ENCODE results near the gene DOCK4. TPM values are rescaled to one million over a fixed set of nuclear protein-coding genes. Genes with fewer than 3 reads are reported as not detected.
A peak's percentile ranks its signal among the peaks of the same experiment; 100 is the strongest.

DOCK4 gene
- total RNA-seq, 1 donor from 2014 or later, result 162 TPM

GRCh38 chr7:112001091-112001826 lies 204.9 kb downstream of the DOCK4 start:
- peak; percentile 58 for DNase-seq

DNA sequence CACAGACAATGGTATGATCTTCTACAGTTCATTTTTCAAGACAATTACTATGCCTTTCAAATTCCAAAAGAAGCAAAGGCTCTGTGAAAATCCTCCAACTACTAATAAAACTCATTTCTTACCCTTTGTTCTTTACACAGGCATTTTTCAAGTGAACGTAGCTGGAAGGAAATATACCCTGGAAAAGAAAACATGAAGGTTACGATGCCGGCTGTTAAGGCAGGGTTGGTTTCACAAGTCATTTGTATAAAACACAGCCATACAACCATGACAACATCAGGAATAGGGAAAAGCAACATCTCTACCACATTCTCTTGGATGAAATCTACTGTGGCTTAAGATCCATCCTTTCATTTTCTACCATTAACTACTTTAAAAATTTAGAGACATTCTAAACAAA lies 207.9 kb downstream of the DOCK4 start:
- DNase-seq, result peak; percentile 57

GRCh38 chr7:111997546-111997945 lies 208.7 kb downstream of the DOCK4 start:
- no peak for DNase-seq

DNA sequence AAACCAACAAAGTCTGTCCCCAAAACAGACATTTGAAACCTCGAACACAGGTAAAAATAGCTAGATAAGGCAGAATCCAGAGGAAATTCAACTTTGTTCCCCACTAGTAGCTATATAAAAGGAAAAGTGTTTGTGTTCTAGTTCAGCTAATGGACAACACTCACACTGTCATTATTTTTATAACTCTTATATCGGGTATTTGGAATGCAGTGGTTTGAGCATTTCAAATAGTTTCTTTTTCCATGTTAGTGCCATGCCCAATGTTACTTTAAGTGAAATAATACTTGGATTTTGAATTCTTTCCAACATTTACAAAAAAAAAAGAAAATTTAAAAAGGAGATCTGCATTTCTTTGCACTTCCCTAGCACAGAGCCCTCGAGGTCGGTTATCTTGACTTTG lies 213.6 kb downstream of the DOCK4 start:
- DNase-seq, result no peak

GRCh38 chr7:111990643-111991042 lies 215.6 kb downstream of the DOCK4 start:
- no peak for DNase-seq

GRCh38 chr7:111987886-111988285 lies 218.3 kb downstream of the DOCK4 start:
- peak; percentile 25 for DNase-seq

DNA sequence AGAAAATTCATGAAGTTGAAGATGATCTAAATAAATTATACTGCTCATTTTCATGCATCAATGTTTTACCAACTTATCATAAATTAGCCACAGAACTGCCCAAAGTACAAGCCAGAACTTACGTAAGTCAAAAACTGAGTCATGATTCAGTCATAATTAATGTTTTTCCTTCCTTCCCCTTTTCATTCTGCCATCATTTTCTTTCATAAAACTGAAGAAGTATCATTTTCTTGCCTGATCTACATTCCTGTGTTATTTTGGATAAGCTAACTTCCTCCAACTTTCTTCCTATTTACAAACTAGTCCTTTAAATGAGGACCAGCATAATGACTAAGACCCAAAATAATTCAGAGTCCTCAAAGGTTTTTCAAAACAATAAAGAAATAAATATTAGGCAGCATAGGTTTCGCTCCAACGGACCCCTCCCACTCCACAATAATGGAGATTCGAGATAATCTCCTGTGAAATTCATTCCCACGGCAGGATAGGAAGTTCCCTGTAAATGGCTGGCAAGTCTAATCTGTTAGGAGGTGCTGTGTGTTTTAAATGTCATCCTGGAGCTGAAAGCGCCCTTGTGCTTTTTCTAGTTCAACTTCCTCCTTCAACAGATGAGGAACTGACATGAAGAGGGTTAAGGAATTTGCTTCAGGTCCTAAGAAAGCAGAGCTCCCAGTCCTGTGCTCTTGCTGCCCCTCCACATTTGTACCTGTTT lies 218.9 kb downstream of the DOCK4 start:
- DNase-seq, result peak; percentile 58

DNA sequence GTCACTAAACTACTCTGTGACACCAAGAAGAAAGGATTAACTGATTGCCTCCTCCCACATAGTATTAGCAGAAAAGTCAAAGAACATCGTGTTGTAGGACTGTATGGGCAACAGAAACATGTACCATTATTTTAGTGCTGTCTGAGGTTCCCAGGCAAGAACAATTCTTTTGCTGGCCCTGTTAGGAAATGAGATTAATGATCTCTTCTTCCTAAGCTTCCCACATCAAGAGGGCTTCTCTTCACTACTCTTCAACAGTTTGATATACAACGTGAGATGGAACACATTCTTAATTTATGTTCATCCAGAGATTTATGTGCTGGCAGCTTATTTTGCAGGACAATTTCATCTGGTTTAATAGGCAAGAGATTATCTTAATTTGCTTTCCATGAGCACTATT lies 219.6 kb downstream of the DOCK4 start:
- DNase-seq, result no peak

DNA sequence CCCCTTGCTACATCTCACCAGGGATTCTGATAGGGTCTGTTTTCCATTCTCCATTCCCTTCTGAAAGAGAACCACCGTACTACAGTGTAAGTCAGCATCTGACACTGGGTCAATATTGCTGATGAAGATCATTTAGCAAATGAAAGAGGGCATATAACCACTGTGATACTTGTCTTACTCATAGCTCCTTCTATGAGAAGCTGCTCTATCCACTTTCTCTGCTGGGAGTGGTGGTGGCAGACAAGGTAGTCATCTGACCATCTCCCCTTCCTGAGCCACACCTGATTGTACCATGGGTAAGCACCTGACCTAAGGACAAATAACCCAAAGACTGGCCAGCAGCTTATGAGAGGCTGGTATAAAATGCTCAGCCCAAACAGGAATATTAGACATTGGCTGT lies 220.4 kb downstream of the DOCK4 start:
- no peak for DNase-seq

DNA sequence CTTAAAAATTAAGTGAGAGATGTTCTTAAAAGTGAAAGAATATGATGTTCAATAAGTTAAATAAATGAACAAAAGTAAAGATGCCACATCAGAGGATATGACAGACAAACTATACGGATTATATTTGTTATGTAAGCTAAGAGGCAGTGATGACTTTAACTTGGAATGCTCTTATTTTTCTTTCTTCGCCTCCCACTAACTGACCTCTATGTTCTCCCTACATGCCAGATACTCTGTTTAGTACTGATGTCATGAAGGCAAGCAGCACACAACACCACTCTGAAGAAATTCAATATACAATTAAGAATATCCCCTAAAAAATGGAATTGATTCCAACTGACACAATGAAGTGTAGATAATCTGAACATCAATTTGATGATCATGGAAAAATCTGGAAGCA lies 223.4 kb downstream of the DOCK4 start:
- DNase-seq, result no peak

DNA sequence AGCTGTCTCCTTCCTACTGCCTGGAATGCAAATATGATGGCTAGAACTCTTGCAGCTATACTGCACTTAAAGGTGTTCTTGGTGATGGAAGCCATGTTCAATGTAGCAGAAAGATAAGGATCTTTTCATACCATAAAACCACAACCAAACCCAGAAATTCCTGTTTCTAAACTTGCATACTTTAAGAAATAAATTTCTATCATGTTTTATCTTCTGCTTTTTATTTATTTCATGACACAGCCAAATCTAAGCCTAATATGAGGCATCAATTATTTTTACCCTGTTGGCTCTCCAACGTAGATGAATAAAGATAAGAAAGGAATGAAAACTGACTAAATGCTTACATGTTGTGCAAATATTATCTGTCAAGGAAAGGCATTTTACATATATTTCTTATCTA lies 224.1 kb downstream of the DOCK4 start:
- DNase-seq, result no peak

DNA sequence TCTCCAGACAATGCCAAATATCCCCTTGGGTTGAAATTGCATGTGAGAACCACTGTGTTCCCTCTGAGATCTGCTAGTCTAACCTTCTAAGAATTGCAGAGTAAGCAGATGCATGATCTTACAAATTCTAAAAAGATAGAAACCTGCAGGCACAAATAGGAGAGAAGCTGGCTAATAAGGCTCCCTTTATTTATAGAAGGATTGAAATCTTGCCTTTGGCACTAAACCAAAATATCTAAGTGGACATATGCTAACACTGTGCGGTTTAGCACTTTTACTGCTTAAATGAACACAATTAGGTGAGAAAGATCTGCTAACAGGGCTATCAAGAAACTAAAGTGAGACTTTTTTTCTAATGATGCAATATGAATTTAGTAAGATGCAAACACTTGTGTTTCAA lies 225.5 kb downstream of the DOCK4 start:
- DNase-seq, result no peak

DNA sequence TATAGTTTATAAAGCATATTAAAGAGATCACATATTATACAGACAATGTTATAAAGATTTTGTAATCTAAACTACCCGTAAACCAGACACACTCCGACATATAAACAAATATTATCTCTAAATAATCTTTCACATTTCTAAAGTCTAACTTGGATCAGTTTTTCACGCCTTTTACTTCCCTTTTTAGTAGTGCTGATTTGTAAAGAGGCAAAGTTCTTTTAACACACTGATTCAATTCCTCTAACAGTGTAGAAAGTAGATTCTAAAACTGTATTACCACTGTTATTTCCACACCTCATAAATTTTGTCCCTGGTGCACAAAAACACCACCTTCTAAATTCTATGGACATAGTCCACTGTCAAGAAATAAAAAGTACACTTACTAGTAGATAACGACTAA lies 230.9 kb downstream of the DOCK4 start:
- no peak for DNase-seq

GRCh38 chr7:111960984-111961383 lies 245.2 kb downstream of the DOCK4 start:
- DNase-seq, result no peak

- peak; percentile 60 for DNase-seq
Measured at GRCh38 chr7:111958896-111959295, 247.3 kb downstream of the DOCK4 start.

DNA sequence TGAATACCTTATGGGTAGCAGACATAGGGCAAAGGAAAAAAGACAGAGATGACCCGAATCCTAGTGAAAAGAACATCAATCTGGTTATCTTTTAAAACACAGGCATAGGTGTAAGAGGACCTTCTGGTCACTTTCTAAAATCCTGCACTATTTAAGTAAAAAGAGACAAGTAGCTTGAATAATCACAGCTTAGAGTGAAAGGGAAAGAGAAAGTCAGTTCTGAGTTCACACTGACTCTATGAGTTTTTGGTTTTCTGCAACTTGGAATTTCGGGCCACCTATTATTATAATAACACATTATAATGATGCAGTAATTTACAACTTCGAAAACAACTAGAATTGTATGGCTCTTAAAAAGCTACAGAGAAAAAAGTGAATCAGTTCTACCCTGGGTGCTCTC lies 247.8 kb downstream of the DOCK4 start:
- no peak for DNase-seq

GRCh38 chr7:111955616-111956015 lies 250.6 kb downstream of the DOCK4 start:
- DNase-seq, result no peak

GRCh38 chr7:111954474-111955381 lies 251.5 kb downstream of the DOCK4 start:
- no peak for DNase-seq

GRCh38 chr7:111954056-111954455 lies 252.1 kb downstream of the DOCK4 start:
- DNase-seq, result no peak

DNA sequence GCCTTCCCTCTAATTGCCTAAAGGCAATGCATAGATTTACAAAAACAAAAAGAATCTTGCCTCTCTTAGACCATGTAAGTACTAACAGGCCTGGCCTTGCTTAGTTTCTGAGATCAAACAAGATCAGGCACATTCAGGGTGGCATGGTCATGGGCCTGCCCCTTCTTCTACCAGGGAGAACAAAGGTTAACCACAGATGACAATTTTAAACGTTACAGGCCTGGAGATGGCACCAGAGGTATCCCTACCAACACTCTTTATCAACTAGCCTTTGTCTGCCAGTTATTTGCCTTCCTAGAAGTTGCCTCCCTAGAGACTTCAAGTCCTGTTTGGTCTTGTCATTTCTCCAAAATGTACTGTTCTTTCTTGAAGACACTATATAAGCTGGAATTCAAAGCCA lies 252.6 kb downstream of the DOCK4 start:
- DNase-seq, result peak; percentile 32

GRCh38 chr7:111952783-111953182 lies 253.4 kb downstream of the DOCK4 start:
- DNase-seq, result no peak

GRCh38 chr7:111951052-111951451 lies 255.1 kb downstream of the DOCK4 start:
- no peak for DNase-seq

DNA sequence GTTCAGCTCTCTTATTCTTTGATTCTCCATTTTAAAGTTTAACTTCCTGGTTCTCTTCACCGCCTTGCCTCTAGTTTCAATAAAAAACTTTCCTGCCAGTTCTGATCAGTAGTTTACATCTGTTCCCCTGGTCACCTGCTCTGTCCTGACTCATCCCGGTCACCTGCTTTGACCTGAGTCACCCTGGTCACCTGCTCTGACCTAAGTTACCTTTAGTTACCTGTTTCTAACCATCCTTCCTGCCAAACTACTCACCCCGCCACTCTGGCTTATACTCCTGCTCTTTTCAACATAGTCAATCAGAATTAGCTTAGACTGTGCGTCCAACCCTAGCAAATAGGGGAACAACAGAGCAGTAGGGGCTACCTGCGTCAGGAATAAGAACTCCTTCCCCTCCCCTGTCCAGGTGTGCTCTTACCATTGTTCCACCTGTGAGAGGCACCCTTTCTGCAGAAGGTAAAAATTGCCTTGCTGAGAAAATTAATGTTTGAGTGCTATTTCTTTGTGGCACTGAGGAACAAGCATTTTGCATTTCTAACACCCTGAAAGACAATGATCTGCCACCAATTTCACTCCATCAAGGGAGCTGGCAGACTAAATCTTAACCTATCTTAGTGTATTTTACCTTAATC lies 263.6 kb downstream of the DOCK4 start:
- no peak for DNase-seq

Data from dermis blood vessel endothelial cell (primary cell).